Colonic mucosa (tissue), 4 donors: ENCODE measurements around the gene PCLO. TPM values are rescaled to one million over a fixed set of nuclear protein-coding genes. Genes with fewer than 3 reads are reported as not detected.

ENCODE experiments used
- DNase-seq: peaks from one replicate; pipeline ENCODE4 v3.0.0-alpha.2; 2020
- H3K27ac ChIP-seq: fragments of 200-600 bp; one replicate; pipeline ENCODE4 v1.8.0; 2021
- H3K27me3 ChIP-seq: fragments of 200-600 bp; one replicate; pipeline ENCODE4 v1.8.0; 2021
- H3K36me3 ChIP-seq: fragments of 200-600 bp; one replicate; pipeline ENCODE4 v1.8.0; 2021
- H3K4me1 ChIP-seq: fragments of 200-600 bp; one replicate; pipeline ENCODE4 v1.8.0; 2021; ENCODE audit warnings: mild to moderate bottlenecking
- H3K4me3 ChIP-seq: fragments of 200-600 bp; one replicate; pipeline ENCODE4 v1.8.0; 2021
- H3K9ac ChIP-seq, 2 donors: one replicate each; pipeline ENCODE4 v1.7.0; 2013; ENCODE audit warnings: control low read depth in 2 of 2, low read depth in 2 of 2, low read length in 2 of 2
- H3K9me3 ChIP-seq: fragments of 200-600 bp; one replicate; pipeline ENCODE4 v1.8.0; 2021
- CTCF ChIP-seq: fragments of 200-600 bp; IDR thresholded peaks from one replicate; pipeline ENCODE4 v1.8.0; 2022; ENCODE audit warnings: antibody characterized with exemption, mild to moderate bottlenecking
- intact Hi-C: fragments of 100-400 bp; cut with DNase I; formaldehyde crosslinking; loops from one replicate; pipeline ENCODE4 v1.14.1; 2022
- total RNA-seq, 2 donors: library from RNA; stranded (reverse); fragmentation: NEBNext Ultra II Directional in 1 of 2; extraction: Animal tissue kit (Norgen Biotek cat#: 25700) in 1 of 2; gene quantifications; one replicate each; pipeline ENCODE4 v1.2.1, GENCODE V29; 2021
- donor health status: healthy.
- donor health status: DM: no; HTN: no; CAD: no.
- donor health status: DM: no; HTN: no; CAD: no.

The PCLO gene
- total RNA-seq, 2 donors from 2014 or later: 6.9 to 8.8 TPM

GRCh38 chr7:82803411-82803810 is 359.3 kb downstream of the PCLO start:
- no peaks in the 10 kb centered on the region for H3K36me3 ChIP-seq
- no peak overlapping the region for H3K9ac ChIP-seq
- intact Hi-C loops: no loop called here
- no peaks in the 10 kb centered on the region for H3K4me1 ChIP-seq
- no peak overlapping the region for H3K4me3 ChIP-seq
- DNase-seq: no peak
- TF ChIP-seq CTCF: no peak
- H3K27me3 ChIP-seq: no peaks in the 10 kb centered on the region
- H3K27ac ChIP-seq: no peak overlapping the region
- H3K9me3 ChIP-seq: no peaks in the 10 kb centered on the region

- DNase-seq: no peak
- intact Hi-C loops: no loop called here
- Histone ChIP-seq H3K4me1 (no peaks in the 10 kb centered on the region), H3K9me3 (no peaks in the 10 kb centered on the region), H3K27ac (no peak overlapping the region), H3K27me3 (no peaks in the 10 kb centered on the region), H3K9ac (no peak overlapping the region), H3K4me3 (no peak overlapping the region), H3K36me3 (no peaks in the 10 kb centered on the region)
- no peak for TF ChIP-seq CTCF
Observed at GRCh38 chr7:82789883-82790609, 372.6 kb downstream of the PCLO start.

DNA sequence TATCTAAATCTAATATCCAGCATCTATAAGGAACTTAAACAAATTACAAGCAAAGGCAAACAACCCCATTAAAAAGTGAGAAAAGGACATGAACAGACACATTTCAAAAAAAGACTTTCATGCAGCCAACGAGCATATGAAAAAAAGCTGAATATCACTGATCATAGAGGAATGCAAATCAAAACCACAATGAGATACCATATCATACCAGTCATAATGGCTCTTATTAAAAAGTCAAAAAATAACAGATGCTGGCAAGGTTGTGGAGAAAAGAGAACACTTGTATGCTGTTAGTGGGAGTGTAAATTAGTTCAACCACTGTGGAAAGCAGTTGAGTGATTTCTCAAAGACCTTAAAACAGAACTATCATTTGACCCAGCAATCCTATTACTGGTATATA is 384.7 kb downstream of the PCLO start:
- Histone ChIP-seq H3K4me3 (no peak overlapping the region), H3K9me3 (no peaks in the 10 kb centered on the region), H3K9ac (no peak overlapping the region), H3K27me3 (no peaks in the 10 kb centered on the region), H3K4me1 (no peaks in the 10 kb centered on the region), H3K36me3 (no peaks in the 10 kb centered on the region), H3K27ac (no peak overlapping the region)
- intact Hi-C loops: no loop called here
- TF ChIP-seq CTCF: no peak
- no peak for DNase-seq

GRCh38 chr7:82762880-82763279 is 399.8 kb downstream of the PCLO start:
- Histone ChIP-seq H3K4me1 (no peaks in the 10 kb centered on the region), H3K36me3 (no peaks in the 10 kb centered on the region), H3K27me3 (no peaks in the 10 kb centered on the region), H3K27ac (no peak overlapping the region), H3K4me3 (no peak overlapping the region), H3K9ac (no peak overlapping the region), H3K9me3 (no peaks in the 10 kb centered on the region)
- intact Hi-C loops: no loop called here
- DNase-seq: no peak
- TF ChIP-seq CTCF: no peak

DNA sequence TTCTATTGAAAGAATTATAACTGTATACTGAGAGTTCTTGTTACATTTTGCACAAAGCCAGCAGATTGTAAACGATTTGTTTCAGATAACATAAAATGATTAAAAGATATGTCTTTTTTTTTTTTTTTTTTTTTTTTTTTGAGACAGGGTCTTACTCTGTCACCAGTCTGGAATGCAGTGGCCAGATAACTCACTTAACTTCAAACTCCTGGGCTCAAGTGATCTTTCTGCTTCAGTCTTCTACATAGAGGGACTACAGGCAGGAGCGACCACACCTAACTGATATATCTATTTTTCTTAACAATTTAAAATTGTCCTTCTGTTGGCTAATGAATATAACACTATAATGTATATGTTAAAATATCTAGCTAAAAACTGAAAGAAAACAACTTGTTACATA is 401.9 kb downstream of the PCLO start:
- no peak for DNase-seq
- no peak overlapping the region for H3K27ac ChIP-seq
- TF ChIP-seq CTCF: no peak
- H3K9me3 ChIP-seq: no peaks in the 10 kb centered on the region
- intact Hi-C loops: no loop called here
- H3K27me3 ChIP-seq: no peaks in the 10 kb centered on the region
- no peaks in the 10 kb centered on the region for H3K36me3 ChIP-seq
- no peak overlapping the region for H3K4me3 ChIP-seq
- H3K4me1 ChIP-seq: no peaks in the 10 kb centered on the region
- no peak overlapping the region for H3K9ac ChIP-seq
